AG09309 (cell line): ENCODE measurements around the gene FYN.

ENCODE experiments used
- DNase-seq: peaks from one replicate; pipeline ENCODE4 v3.0.0-alpha.2; 2010; ENCODE audit warnings: low read depth
- H3K4me3 ChIP-seq: 2 replicates; pipeline ENCODE4 v1.5.1; 2011; ENCODE audit warnings: mild to moderate bottlenecking, low read depth, low read length, moderate library complexity; ENCODE audit not compliant: control insufficient read depth
- CTCF ChIP-seq: IDR thresholded peaks from 2 replicates; pipeline ENCODE4 v1.5.1; 2011; ENCODE audit warnings: mild to moderate bottlenecking, low read depth, low read length, inconsistent platforms; ENCODE audit not compliant: insufficient read depth, control insufficient read depth; ENCODE audit errors: missing control alignments

Gene FYN

GRCh38 chr6:111633822-111634221 is 239.4 kb downstream of the FYN start:
- no peak for TF ChIP-seq CTCF
- DNase-seq = no peak
- no peak overlapping the region for H3K4me3 ChIP-seq

- no peak overlapping the region for H3K4me3 ChIP-seq
- DNase-seq = no peak
- no peak for TF ChIP-seq CTCF
Observed at GRCh38 chr6:111632468-111633247, 240.6 kb downstream of the FYN start.

GRCh38 chr6:111631903-111632460 is 241.3 kb downstream of the FYN start:
- no peak overlapping the region for H3K4me3 ChIP-seq
- no peak for DNase-seq
- no peak for TF ChIP-seq CTCF

GRCh38 chr6:111631018-111631417 is 242.2 kb downstream of the FYN start:
- no peak for DNase-seq
- no peak overlapping the region for H3K4me3 ChIP-seq
- TF ChIP-seq CTCF = no peak

GRCh38 chr6:111628142-111628850 is 245.0 kb downstream of the FYN start:
- TF ChIP-seq CTCF = no peak
- H3K4me3 ChIP-seq = no peak overlapping the region
- no peak for DNase-seq

- no peak for TF ChIP-seq CTCF
- DNase-seq = no peak
- H3K4me3 ChIP-seq = no peak overlapping the region
Observed at GRCh38 chr6:111626441-111626840, 246.8 kb downstream of the FYN start.
